ENCODE data around the gene NIP7. TPM values are rescaled to one million over a fixed set of nuclear protein-coding genes. Genes with fewer than 3 reads are reported as not detected.

NIP7 gene
- total and polyA plus RNA-seq, 2 donors (not counting 3 experiments of a cell fraction or from before 2014, with no cell fraction given): 8.8 to 46.8 TPM

- dilution Hi-C loops (cut with MboI; ENCODE audit: extremely low pct_ligation_motif_present, low sequenced_read_pairs) (no loop called here), intact Hi-C loops (cut with micrococcal nuclease) (no loop called here)
- Histone ChIP-seq H3K36me3 (ENCODE audit: control insufficient read depth in 2 of 2, extremely low read depth in 1 of 2, insufficient read depth in 2 of 2, low read length in 2 of 2) (peaks cover 4 to 19% of the 10 kb centered on the region in 2 experiments), H3K4me1 (ENCODE audit: control insufficient read depth, extremely low read depth, insufficient read depth, low read length) (peaks cover 21% of the 10 kb centered on the region), H3K79me2 (ENCODE audit: control insufficient read depth, insufficient read depth, low read length) (peaks cover 49% of the 10 kb centered on the region), H3K9me1 (replicated peaks; ENCODE audit: control insufficient read depth, extremely low read depth, insufficient read depth, low read length) (no peaks in the 10 kb centered on the region), H4K20me1 (replicated peaks; ENCODE audit: control insufficient read depth, extremely low read depth, insufficient read depth, low read length) (no peaks in the 10 kb centered on the region), H3K27ac (ENCODE audit: insufficient read depth, low read depth, low read length) (no peak overlapping the region), H3K27me3 (ENCODE audit: control insufficient read depth in 2 of 2, insufficient read depth in 2 of 2, low read length in 2 of 2) (no peaks in the 10 kb centered on the region), H3K9ac (replicated peaks; ENCODE audit: extremely low read depth, insufficient read depth, low read length) (no peak overlapping the region), H2AFZ (ENCODE audit: low read depth, low read length) (no peak overlapping the region), H3K4me2 (ENCODE audit: insufficient read depth, low read length) (no peak overlapping the region), H3K9me3 (replicated peaks; ENCODE audit: control insufficient read depth, insufficient read depth, low read length) (no peaks in the 10 kb centered on the region), H3K4me3 (replicated peaks in 1 of 3; ENCODE audit: insufficient read depth in 1 of 3, low read depth in 1 of 3, low read length in 3 of 3) (no peak overlapping the region)
- no peak for FAIRE-seq
- ChIA-PET CTCF (interaction anchor here (0.7 to 2.4 kb wide), 4 partner anchors 11 to 176 kb away, joined by 4 to 8 read pairs (median 6); no protein-coding TSS in a partner anchor), POLR2A (no interaction called here)
- BruUV-seq (replicated peaks): no TSS peak
- no peak for DNase-seq (ENCODE audit: low read depth, low spot score)
- TF ChIP-seq MAX (IDR thresholded peaks at IDR 0.05; ENCODE audit: insufficient read depth, insufficient read length): no peak
- TF ChIP-seq JUN (IDR thresholded peaks at IDR 0.05; ENCODE audit: borderline replicate concordance, insufficient read depth, insufficient read length, low read depth): no peak
- no peak for TF ChIP-seq POLR2AphosphoS5 (IDR thresholded peaks at IDR 0.05; ENCODE audit: insufficient read depth, low read depth, low read length)
- TF ChIP-seq CTCF (IDR thresholded peaks at IDR 0.05; ENCODE audit: extremely low read depth in 1 of 2, insufficient read depth in 1 of 2, low read depth in 1 of 2, low read length in 2 of 2): no peak
- no peak for TF ChIP-seq GATA2 (IDR thresholded peaks at IDR 0.05; ENCODE audit: insufficient read depth, insufficient read length, low read depth, low read length)
- no peak for TF ChIP-seq FOS (IDR thresholded peaks at IDR 0.05; ENCODE audit: borderline replicate concordance, insufficient read depth, low read length)
- no peak for TF ChIP-seq MYC (IDR thresholded peaks at IDR 0.05; ENCODE audit: low read depth, low read length)
- TF ChIP-seq EZH2 (IDR thresholded peaks at IDR 0.05; ENCODE audit: borderline replicate concordance, low read depth, low read length, severe bottlenecking): no peak
- TF ChIP-seq POLR2A (IDR thresholded peaks at IDR 0.05; ENCODE audit: low read depth, low read length): no peak
These were observed 13.2 kb upstream of the NIP7 start for GRCh38 chr16:69326172-69326873.
